DND-41 (cell line): Measurements from ENCODE around the gene NTM.

Source experiments
- EZH2 ChIP-seq: IDR thresholded peaks from 3 replicates; pipeline ENCODE4 v1.6.1; 2012; ENCODE audit warnings: borderline replicate concordance, low read depth, mild to moderate bottlenecking, moderate library complexity, low read length, inconsistent platforms; ENCODE audit not compliant: severe bottlenecking
- TF ChIP-seq, protein P1 (sequence below): IDR thresholded peaks from 2 replicates; pipeline ENCODE4 v1.5.1; 2012; ENCODE audit warnings: borderline replicate concordance, low read length, moderate library complexity, mild to moderate bottlenecking; ENCODE audit not compliant: poor library complexity, severe bottlenecking; ENCODE audit errors: extremely low read depth

DNA sequence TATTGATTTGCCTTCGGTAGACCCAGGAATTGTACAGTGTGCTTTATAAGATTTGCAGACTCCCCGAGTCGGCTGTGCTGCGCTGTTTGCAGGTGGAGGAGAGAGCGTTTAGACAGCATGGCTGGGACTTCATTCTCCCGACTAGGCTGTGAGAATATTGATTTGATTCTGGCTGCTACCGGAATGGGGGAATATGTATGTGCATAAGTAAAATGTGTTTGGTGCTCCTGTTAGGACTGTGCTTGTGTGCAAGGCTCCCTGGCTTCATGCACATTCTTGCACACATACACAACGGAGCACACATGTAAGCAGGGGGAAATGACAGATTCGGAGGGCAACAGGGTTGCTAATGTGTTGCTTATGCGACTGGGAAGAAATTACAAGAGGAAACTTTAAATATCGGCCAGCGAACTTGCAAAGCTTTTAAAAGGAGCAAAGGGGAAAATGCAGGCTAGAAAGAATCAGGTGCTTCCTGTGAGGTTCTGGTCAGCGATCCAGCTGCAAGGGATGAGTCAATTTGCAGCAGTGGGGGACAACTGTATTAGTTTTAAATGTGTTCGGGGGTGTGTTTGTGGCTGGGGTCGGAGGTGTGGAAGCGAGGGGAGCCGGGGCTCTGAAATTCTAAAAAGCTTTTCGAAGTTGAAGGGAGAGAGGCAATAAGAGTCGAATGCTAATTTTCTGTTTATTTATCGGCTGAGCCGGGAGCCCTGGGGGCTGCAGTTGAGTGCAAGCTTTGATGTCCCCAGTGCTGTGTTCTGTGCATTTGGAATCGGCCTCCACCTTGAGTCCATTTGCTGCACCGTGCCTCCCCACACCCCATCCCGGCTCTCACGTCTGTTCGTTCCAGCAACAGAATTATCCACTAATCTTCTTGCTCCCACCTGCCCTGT lies 731 bp downstream of the NTM start:
- TF ChIP-seq, protein P1, sequence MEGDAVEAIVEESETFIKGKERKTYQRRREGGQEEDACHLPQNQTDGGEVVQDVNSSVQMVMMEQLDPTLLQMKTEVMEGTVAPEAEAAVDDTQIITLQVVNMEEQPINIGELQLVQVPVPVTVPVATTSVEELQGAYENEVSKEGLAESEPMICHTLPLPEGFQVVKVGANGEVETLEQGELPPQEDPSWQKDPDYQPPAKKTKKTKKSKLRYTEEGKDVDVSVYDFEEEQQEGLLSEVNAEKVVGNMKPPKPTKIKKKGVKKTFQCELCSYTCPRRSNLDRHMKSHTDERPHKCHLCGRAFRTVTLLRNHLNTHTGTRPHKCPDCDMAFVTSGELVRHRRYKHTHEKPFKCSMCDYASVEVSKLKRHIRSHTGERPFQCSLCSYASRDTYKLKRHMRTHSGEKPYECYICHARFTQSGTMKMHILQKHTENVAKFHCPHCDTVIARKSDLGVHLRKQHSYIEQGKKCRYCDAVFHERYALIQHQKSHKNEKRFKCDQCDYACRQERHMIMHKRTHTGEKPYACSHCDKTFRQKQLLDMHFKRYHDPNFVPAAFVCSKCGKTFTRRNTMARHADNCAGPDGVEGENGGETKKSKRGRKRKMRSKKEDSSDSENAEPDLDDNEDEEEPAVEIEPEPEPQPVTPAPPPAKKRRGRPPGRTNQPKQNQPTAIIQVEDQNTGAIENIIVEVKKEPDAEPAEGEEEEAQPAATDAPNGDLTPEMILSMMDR: no peak
- no peak for TF ChIP-seq EZH2
